Fibroblast of lung (primary cell): ENCODE measurements around the gene CFP. TPM values are rescaled to one million over a fixed set of nuclear protein-coding genes. Genes with fewer than 3 reads are reported as not detected.

Experiments
- DNase-seq, 2 donors: peaks; one replicate each; pipeline versions ENCODE4 v3.0.0 to v3.0.0-alpha.2; 2010; ENCODE audit warnings: low read depth in 2 of 2
- H2AFZ ChIP-seq: 2 replicates; pipeline ENCODE4 v1.5.1; 2012; ENCODE audit warnings: low read length, control low read depth, inconsistent platforms
- H3K27ac ChIP-seq: 2 replicates; pipeline ENCODE4 v1.5.1; 2011; ENCODE audit warnings: low read length, control low read depth; ENCODE audit not compliant: insufficient read depth
- H3K27me3 ChIP-seq: 2 replicates; pipeline ENCODE4 v1.5.1; 2011; ENCODE audit warnings: mild to moderate bottlenecking, low read length; ENCODE audit not compliant: control insufficient read depth, insufficient read depth
- H3K36me3 ChIP-seq: 2 replicates; pipeline ENCODE4 v1.5.1; 2011; ENCODE audit warnings: low read length; ENCODE audit not compliant: control insufficient read depth, insufficient read depth
- H3K4me1 ChIP-seq: 2 replicates; pipeline ENCODE4 v1.5.1; 2011; ENCODE audit warnings: low read length; ENCODE audit not compliant: control insufficient read depth, insufficient read depth; ENCODE audit errors: extremely low read depth
- H3K4me2 ChIP-seq: 2 replicates; pipeline ENCODE4 v1.5.1; 2011; ENCODE audit warnings: low read length, control low read depth; ENCODE audit not compliant: insufficient read depth; ENCODE audit errors: extremely low read depth
- H3K4me3 ChIP-seq, 4 experiments: fragments of 200-600 bp in 1 of 4; sonication (generic) in 1 of 4; replicated peaks in 1 of 4; 2 replicates each; pipeline ENCODE4 v1.5.1; 2011 to 2016; ENCODE audit warnings: low read length in 4 of 4, low read depth in 3 of 4, mild to moderate bottlenecking in 3 of 4, control low read depth in 2 of 4, inconsistent platforms in 1 of 4, mixed read lengths in 1 of 4; ENCODE audit not compliant: insufficient read depth in 1 of 4; ENCODE audit errors: control extremely low read depth in 1 of 4
- H3K79me2 ChIP-seq: 2 replicates; pipeline ENCODE4 v1.5.1; 2012; ENCODE audit warnings: mild to moderate bottlenecking, low read length, inconsistent platforms; ENCODE audit not compliant: control insufficient read depth, insufficient read depth
- H3K9ac ChIP-seq: 2 replicates; pipeline ENCODE4 v1.5.1; 2011; ENCODE audit warnings: mild to moderate bottlenecking, low read length, control low read depth; ENCODE audit not compliant: insufficient read depth
- H3K9me3 ChIP-seq: 2 replicates; pipeline ENCODE4 v1.5.1; 2012; ENCODE audit warnings: low read depth, low read length; ENCODE audit not compliant: control insufficient read depth, insufficient read depth
- H4K20me1 ChIP-seq: 2 replicates; pipeline ENCODE4 v1.5.1; 2011; ENCODE audit warnings: low read length; ENCODE audit not compliant: control insufficient read depth, insufficient read depth; ENCODE audit errors: extremely low read depth
- EZH2 ChIP-seq: IDR thresholded peaks from 2 replicates; pipeline ENCODE4 v1.5.1; 2012; ENCODE audit warnings: low read length, control low read depth, mild to moderate bottlenecking; ENCODE audit errors: missing control alignments
- polyA plus RNA-seq, 2 donors: library from polyadenylated mRNA; depleted of rRNA in 1 of 2; stranded (reverse) in 1 of 2; unstranded in 1 of 2; fragments of >200 nt; gene quantifications; 2 replicates each; pipeline ENCODE4 v1.2.1, GENCODE V29; 2011 to 2012; ENCODE audit warnings: missing spikeins in 1 of 2
- total RNA-seq: library from RNA; depleted of rRNA; stranded (reverse); fragments of >200 nt; gene quantifications from 2 replicates; pipeline ENCODE4 v1.2.1, GENCODE V29; 2014
- TF ChIP-seq, protein P1 (sequence below), 2 donors: IDR thresholded peaks in 1 of 2; conservative IDR thresholded peaks in 1 of 2; 1 replicate in 1 of 2; 2 replicates in 1 of 2; pipeline ENCODE4 v1.5.1; 2011 to 2012; ENCODE audit warnings: low read length in 2 of 2, control low read depth in 1 of 2, inconsistent platforms in 1 of 2, low read depth in 1 of 2, mild to moderate bottlenecking in 1 of 2

CFP gene
- total and polyA plus RNA-seq, 2 donors (not counting 1 experiment from before 2014, with no cell fraction given): 0.08 to 0.17 TPM

DNA sequence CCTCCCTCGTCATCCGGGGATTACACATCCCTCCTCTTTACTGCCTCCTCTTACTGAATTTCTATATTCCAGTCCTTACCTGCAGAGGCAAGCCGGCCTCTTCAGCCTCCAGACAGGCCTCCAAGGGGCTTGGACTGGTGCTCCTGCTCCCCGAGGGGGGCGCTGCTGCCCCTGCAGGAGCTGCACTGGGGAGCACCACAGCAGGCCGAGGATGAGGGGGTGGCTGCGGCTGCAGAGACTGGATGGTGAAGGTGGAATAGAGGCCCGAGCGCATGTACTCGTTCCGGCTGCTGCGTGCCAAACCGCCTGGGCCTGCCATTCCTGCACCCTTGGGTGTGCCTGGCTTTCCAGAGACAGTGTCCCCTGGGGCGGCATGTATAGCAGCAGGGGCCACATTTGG, 9.1 kb upstream of the CFP start:
- TF ChIP-seq, protein P1, sequence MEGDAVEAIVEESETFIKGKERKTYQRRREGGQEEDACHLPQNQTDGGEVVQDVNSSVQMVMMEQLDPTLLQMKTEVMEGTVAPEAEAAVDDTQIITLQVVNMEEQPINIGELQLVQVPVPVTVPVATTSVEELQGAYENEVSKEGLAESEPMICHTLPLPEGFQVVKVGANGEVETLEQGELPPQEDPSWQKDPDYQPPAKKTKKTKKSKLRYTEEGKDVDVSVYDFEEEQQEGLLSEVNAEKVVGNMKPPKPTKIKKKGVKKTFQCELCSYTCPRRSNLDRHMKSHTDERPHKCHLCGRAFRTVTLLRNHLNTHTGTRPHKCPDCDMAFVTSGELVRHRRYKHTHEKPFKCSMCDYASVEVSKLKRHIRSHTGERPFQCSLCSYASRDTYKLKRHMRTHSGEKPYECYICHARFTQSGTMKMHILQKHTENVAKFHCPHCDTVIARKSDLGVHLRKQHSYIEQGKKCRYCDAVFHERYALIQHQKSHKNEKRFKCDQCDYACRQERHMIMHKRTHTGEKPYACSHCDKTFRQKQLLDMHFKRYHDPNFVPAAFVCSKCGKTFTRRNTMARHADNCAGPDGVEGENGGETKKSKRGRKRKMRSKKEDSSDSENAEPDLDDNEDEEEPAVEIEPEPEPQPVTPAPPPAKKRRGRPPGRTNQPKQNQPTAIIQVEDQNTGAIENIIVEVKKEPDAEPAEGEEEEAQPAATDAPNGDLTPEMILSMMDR (conservative IDR thresholded peaks at IDR 0.05 in 1 of 2, IDR thresholded peaks at IDR 0.05 in 1 of 2; ENCODE audit: low read depth in 1 of 2, low read length in 2 of 2): no peak
- no peak for TF ChIP-seq EZH2
- H4K20me1 ChIP-seq: no peaks in the 10 kb centered on the region
- H2AFZ ChIP-seq: no peak overlapping the region
- H3K36me3 ChIP-seq: peaks cover 8% of the 10 kb centered on the region
- no peak overlapping the region for H3K4me2 ChIP-seq
- H3K9me3 ChIP-seq: no peaks in the 10 kb centered on the region
- no peak for DNase-seq
- H3K4me3 ChIP-seq: no peak overlapping the region
- H3K4me1 ChIP-seq: no peaks in the 10 kb centered on the region
- H3K27me3 ChIP-seq: no peaks in the 10 kb centered on the region
- H3K27ac ChIP-seq: no peak overlapping the region
- no peaks in the 10 kb centered on the region for H3K79me2 ChIP-seq
- H3K9ac ChIP-seq: no peak overlapping the region

DNA sequence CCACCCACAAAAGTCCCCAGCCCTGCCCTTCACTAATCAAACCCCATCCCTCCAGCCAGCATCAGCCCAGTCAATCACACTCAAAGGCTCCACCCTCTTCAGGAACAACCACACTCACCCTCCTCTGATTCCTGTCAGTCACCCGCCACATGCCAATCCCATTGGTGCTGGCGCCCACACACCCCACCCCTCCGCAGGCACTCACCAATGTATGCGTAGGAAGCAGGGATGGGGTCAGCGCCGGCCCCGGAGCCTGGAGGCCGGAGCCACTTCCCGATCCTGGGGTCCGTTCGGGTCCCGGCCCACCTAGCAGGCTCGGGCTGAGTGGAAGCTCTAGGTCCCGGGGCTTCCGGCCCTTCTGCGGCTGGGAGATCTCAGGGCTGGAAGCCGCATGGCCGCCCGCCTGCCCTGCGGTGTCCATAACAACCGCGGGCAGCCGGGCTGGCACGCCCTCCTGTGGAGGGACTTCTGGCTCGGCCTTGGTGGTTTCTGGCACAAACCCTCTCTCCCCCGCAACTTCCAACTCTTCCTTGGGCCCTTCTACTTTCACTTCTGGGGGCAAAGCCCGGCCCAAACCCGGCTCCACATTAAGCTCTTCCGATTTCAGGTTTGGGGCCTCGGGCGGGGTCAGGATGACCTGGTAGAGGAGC, 7.9 kb upstream of the CFP start:
- H3K27me3 ChIP-seq: no peaks in the 10 kb centered on the region
- peak in 1 of 2 donors; percentile 41 for DNase-seq

DNA sequence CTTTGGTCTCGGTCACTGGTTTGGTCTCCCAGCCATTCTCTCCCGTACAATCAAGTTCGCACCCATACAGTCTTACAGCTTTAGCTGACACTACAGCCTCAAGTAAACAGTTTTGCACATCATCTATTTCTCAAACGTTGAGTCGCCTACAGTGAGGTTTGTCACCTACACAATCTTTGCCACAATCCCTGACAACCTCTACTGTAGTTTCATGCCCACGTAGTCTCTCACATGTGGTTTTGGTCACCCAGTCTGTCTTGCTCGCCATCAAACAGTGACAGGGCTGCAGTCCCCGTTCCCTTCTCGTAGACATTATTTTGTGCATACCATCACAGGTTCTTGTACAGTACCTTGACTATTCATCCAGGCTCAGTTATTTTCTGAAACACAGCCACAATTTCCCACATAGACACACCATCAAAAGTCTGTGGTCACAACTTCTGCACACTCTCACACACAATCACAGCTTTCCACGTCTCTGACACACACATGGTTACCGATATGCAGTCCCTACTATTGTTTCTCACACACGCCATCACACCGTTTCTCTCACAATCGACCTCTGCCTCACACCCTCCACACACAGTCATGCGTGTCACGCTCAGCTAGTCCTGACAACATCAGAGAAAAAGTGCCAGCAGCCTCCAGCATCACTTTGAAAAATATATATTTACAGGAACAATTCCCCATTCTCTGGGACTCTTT, 5.3 kb upstream of the CFP start:
- H3K27ac ChIP-seq: no peak overlapping the region
- peaks cover 7% of the 10 kb centered on the region for H3K36me3 ChIP-seq
- TF ChIP-seq, protein P1 (conservative IDR thresholded peaks at IDR 0.05 in 1 of 2, IDR thresholded peaks at IDR 0.05 in 1 of 2; ENCODE audit: low read depth in 1 of 2, low read length in 2 of 2): no peak
- no peak for TF ChIP-seq EZH2

More for the DNA sequence above, 7.9 kb upstream of the CFP start:
- Histone ChIP-seq H3K79me2 (no peaks in the 10 kb centered on the region), H3K4me2 (no peak overlapping the region), H3K27ac (no peak overlapping the region), H3K36me3 (peaks cover 8% of the 10 kb centered on the region), H4K20me1 (no peaks in the 10 kb centered on the region), H2AFZ (no peak overlapping the region), H3K9me3 (no peaks in the 10 kb centered on the region), H3K9ac (no peak overlapping the region), H3K4me3 (no peak overlapping the region), H3K4me1 (no peaks in the 10 kb centered on the region)
- TF ChIP-seq, protein P1 (conservative IDR thresholded peaks at IDR 0.05 in 1 of 2, IDR thresholded peaks at IDR 0.05 in 1 of 2; ENCODE audit: low read depth in 1 of 2, low read length in 2 of 2): no peak
- TF ChIP-seq EZH2: no peak

More for the DNA sequence above, 5.3 kb upstream of the CFP start:
- no peaks in the 10 kb centered on the region for H3K79me2 ChIP-seq
- H4K20me1 ChIP-seq: no peaks in the 10 kb centered on the region
- no peaks in the 10 kb centered on the region for H3K4me1 ChIP-seq
- H3K9ac ChIP-seq: no peak overlapping the region
- H3K27me3 ChIP-seq: no peaks in the 10 kb centered on the region
- H3K4me2 ChIP-seq: no peak overlapping the region
- no peak overlapping the region for H3K4me3 ChIP-seq
- no peak for DNase-seq
- no peak overlapping the region for H2AFZ ChIP-seq
- no peaks in the 10 kb centered on the region for H3K9me3 ChIP-seq
